HG03280 (cell line): ENCODE results near the gene CADPS.
"Not testable (repeated sequence)": the region's sequence is repeated elsewhere in the genome, so short reads cannot be mapped to it uniquely, and the experiment has no call there.

Experiments used
- ATAC-seq: cut with Tn5 transposase; IDR thresholded peaks from one replicate; pipeline ENCODE4 v1.9.1; 2021; ENCODE audit warnings: mild to moderate bottlenecking, moderate library complexity; ENCODE audit not compliant: unreplicated experiment

Gene CADPS

DNA sequence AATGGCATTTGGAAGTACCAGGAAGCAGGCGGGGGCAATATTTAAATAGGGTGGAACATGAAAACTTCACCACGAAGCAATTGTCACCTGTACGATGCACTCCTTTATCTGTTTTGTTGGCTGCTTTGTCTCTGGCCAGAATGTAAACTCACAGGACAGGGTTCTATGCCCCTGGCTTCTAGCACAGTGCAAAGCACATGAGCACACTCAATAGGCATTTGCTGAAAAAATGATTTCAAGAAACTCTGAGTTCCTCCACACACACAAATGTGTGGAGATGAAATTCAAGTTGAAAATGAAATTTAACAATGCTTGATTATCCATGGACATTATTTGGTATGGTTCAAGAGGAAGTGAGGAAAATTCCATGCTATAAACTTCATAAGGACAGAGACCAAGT, 272.2 kb downstream of the CADPS start:
- ATAC-seq = no peak

DNA sequence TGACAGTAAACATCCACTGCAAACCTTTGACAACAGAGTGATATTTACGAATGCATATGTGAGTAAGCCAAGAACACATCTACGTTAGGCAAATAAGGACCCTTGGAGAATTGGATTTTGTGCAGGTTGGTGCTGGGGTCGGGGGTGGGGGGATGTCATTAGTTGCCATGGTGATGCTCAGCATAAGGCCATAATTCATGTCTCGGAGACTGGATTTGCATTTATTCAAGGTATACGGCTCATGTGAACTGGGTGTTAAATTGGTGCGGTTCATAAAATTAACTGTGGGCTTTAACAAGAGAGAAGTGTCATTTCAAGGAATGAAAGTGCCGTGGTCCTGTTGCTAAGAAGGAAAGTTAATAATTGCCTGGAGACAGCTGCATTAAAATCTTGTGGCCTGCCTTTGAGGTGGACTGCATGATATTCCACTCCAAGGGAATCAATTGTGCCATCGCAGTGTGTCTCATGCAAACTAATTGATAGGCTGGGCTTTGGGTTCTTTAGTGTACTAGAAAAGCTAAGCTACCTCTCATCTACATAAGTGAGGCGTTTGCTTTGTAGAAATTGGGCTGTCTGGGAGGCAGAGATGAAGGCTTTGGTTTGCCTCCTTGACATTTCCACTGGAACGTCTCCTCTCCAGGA, 273.0 kb downstream of the CADPS start:
- ATAC-seq = no peak

DNA sequence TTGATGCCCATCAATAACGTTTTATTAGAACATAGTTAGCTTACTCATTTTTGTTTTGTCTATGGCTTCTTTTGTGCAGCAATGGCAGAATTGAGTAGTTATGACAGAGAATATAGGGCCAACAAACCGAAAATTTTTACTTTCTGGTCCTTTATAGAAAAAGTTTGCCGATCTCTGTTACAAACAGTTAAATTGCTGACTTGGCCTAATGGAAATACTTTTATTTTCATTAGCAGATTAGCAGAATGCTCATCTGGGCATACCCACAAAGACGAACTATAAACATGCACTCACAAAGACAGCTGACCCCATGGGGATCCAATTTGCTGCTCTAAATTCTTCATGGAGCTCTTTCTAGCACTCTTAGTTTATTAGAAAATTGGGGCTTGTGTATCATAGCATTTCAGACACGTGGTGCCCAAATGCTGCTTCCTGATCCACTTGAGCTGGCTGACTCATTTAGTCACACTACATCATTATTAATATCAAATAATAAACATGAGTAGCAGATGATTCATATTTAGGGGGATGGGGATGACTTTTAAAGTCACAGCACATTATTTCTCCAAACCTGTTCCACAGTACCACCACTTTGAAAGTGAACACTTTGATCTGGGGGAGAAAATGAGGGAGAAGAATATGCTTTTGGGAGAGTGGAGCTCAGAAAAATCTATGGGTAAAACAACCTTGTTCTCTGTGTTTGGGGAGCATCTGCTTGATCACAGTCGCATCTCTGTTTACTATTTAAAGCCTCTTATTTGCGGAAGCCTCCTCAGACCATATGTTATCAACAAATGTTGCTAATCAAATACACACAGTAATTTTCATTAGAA, 273.8 kb downstream of the CADPS start:
- ATAC-seq = no peak

DNA sequence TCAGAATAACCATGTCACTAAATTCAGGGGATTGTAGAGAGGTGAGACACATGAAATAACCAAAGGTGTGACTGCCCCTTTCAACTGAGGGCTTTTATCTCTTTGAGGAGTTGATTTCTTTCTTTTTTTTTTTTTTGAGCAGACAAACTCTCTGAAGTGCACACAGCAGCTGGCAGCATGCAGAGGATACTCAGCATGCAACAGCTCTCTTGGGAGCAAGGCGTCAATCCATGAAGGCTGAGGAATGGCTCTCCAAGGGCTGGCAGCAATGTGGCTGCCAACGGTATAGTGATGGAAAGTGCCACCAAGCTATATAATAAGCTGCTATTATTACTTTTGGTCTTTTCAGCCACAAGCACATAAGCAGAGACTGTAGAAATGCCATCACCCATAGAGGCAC, 275.2 kb downstream of the CADPS start:
- no peak for ATAC-seq

DNA sequence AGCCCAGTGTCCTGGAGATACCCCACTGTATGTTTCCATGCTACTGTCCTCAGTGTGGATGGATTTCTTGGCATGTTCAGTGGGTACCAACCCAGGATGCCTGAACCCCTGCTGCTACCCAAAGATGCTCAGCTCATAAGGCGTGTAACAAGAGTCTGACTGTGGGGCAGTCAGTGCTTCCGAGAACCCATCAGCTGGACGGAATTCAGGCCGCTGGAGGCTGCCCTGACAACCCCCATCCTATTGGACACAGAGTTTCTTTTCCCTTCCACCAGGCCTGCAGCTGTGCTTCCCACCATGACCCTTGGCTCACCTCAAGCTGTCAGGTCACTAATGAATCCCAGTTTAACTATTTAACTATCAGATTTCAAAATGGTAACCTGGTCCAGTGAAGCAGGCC, 277.7 kb downstream of the CADPS start:
- no peak for ATAC-seq

DNA sequence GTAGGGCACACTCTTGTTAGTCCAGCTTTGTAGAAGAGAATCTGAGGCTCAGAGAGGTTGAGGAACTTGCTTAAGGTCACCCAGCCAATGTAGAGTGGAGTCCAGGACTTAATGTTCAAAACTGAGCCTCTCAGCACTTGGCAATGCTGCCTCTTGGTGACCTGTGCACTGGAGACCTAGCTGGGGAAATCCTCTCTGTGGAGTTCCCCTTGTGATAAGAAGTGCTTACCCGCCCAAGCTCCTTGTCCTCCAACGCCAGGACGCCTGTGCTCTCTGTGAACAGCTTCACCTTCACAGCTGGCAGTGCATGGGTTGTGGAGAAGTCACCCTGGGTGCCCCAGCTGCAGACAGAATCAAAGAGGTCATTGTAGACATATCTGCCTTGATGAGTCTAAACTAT, 282.8 kb downstream of the CADPS start:
- no peak for ATAC-seq

DNA sequence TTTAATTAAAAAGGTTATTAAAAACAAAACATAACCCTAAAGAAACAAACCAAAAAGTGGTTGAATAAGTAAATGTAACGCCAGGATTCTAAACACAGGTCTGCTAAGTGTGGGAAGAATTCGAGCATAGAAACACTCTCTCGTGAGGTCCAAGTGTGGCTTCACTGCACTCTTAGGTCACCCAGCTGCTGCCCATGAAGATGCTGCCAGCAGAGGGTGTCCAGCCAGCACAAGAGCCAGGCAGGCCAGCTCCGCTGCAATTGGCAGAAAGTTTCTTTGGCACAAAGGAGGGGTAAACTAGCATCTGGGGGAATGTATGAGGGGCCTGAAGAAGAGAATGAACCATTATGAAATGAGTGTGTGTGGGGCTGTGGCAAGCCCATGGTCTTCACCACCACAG, 286.1 kb downstream of the CADPS start:
- ATAC-seq = no peak

DNA sequence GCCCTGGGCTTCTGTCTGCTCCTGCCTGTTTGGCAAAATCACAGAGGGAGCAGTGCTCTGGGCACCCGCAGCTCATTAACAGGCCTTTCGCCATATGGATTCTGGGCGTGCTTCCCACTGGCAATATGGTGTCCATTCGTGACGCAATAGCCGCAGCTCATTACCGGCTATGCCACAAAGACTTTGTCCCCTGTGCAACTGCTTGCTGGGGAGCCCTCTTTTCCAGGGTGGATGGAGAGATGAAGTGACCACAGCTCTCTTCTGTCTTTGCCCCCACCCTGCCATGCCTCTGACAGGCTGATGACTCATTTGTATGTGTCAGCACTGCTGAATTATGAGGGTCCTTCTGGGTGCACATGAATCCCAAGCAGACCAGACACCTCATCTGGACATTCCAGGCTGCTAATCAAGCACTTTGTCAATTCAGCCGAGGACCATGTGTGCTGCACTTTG, 287.6 kb downstream of the CADPS start:
- ATAC-seq = no peak

DNA sequence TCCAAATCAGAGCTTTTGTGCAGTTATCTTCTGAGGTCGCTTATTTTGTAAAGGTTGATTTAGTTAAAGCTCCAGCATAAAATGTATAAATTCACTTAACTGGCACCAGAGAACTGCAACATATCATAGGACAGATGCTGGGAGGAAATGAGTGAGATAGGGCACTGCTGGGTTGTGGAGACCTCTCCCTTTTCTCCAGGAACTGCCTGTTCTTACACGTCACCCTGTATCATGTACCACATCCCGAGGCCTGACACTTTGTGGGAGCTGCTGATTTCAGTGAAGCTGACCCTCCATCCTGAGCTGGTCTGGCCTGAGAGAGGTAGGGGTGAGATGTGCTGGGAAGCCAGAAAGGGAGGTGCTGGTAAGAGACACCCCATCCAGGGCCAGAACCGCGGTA, 288.0 kb downstream of the CADPS start:
- ATAC-seq = no peak

DNA sequence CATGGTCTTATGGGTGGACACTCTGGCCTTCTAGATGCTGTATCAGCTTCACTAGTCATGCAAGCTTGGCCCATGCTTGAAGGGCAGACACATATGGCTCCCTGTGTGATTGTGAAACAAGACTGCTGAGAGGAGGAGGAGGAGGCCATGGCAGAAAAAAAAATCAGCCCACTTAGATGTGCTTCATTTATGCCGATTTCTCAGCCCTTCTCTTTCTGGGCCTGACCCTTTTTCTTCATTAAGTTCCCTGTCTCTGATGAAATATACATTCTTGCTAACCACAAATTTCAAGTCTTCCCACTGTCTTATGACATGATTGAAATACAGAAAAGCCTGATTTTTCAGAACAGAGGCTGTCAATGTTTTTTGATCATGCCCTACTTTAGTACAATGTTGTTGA, 288.9 kb downstream of the CADPS start:
- no peak for ATAC-seq

DNA sequence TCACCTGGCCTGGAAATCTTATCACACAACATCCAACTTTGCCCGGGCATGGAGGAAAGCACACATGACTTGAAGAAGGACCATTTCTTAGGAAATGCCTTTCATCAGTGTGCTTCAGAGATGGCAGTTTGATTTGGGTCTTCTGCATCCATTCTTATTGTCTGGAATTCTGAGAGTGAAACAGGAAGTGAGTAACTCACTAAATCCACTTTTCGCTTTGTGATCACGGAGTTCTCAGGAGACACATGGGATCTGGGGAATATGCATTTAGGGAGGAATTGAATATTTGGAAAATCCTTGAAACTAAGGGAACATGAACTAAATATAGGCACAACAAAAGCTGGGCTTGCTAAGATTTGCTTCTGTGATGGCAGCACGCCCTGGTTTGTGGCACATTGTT, 289.4 kb downstream of the CADPS start:
- no peak for ATAC-seq

DNA sequence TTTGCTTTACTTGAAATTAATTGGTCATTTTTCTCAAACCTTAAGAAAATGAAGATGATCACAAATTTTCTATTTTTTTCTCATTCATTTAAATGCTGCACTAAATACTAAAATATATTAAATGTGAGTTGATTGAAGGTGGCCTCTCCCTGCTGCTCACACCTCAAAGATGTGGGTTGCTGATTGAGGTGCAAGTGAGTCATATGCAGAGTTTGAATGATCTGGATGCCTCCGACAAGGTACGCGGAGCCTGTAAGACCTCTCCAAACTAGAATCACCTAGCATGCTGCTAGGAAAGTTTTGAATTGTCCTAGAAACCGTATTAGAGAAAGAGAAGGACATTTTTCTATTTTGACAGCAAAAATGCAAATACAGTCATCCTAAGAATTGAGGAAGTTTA, 290.6 kb downstream of the CADPS start:
- no peak for ATAC-seq

DNA sequence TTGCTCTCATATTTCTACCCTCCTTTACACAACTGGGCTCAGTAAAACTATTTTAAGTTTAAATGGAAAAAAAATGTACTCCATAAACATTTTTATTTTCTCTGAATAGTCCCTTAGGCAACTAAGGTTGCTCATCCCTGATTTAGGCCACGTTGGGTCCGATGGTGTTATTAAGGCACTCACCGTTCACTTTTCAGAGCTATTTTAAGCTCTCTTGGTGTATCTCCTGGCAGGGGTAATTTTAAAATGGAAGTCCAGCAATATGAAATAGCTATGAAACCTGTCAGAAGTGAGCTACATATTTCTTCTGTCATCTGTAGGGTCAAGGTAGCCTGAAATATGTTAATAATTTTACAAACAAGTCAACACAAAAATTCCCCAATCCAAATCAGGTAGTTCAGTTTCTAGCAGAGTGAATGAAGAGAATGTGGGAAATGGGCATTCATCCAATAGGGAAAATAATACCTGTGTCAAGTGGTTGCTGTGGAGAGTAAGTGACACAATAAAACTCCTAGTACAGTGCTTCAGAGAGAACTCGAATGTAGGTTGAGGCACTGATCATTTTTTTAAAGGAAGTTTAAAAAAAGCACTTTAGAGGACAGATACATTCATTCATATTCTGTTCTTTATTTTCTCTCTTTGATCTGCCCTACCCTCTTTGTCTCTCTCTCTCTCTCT, 292.6 kb downstream of the CADPS start:
- no peak for ATAC-seq

DNA sequence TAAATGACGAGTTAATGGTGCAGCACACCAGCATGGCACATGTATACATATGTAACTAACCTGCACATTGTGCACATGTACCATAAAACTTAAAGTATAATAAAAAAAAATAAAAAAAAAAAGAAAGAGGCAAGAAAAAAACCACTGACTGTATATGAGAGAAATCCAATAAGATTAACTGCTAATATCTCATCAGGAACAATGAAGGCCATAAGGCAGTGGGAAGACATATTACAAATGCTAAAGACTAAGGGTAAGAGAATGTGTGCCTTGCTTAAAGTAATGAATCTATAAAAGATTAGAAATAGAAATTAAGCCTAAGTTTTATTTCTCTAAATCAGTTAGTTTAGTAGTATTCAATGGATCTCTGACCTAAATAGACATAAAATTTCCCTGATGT, 294.7 kb downstream of the CADPS start:
- not testable (repeated sequence) for ATAC-seq

DNA sequence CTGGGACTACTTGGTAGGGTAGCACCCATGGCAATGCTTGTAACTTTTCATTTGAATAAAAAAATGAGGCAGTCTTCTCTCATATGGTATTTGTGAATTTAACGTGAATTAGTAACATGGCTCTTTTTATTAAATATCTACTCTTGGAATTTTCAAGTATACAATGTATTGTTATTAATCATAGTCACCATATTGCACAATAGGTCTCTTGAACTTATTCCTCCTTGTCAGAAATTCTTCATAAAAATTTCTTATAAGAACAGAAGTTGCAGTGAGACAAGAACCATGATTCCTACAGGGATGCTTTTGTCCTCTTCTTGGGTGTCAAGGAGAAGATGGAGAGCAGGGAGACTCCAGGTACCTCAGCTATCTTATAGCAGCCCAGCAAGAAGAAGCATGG, 298.1 kb downstream of the CADPS start:
- no peak for ATAC-seq

DNA sequence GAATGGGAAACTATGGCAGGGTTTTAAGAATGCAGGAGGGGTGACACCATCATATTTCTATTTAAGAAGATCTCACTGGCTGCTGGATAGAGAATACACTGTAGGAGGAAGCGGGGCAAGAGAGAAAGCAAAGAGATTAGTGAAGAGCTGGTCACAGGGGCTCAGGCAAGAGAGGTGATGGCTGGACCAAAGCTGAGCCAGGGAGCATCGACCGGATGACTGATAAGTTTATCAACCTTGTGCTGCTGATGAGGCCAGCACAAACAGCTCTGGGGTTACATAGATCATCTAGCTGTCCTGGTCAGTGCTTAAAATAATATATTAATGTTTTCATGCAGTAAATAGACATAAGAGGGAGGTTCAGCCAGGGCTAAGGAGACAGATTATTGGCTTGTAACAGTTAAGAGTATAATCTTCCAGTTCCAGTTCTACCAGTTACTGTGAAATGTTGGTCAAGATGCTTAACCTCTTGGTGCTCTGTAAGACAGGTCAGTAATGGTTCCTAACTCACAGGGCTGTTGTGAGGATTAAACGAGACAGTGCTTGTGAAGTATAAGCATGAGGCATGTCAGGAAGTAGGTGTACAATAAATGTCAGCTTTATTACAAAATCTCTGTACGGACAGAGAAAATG, 300.8 kb downstream of the CADPS start:
- no peak for ATAC-seq

DNA sequence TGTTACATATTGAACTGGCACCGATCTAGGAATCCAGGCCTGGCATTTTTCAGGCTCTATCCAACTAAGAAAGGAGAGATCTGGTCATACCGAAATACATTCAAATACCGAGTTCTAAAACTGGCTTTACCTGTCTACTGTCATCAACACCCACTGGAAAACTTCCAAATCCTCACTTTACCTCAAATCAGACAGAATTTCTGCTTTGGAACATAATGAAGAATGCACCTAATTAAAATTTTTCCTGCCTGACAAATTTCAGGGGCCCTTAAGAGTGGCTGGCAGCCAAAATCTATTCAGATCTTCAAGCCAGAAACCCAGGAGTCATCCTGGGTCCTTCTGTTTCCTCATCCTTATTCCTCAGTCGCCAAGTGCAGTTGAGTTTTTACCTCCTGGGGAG, 303.3 kb downstream of the CADPS start:
- ATAC-seq = no peak

DNA sequence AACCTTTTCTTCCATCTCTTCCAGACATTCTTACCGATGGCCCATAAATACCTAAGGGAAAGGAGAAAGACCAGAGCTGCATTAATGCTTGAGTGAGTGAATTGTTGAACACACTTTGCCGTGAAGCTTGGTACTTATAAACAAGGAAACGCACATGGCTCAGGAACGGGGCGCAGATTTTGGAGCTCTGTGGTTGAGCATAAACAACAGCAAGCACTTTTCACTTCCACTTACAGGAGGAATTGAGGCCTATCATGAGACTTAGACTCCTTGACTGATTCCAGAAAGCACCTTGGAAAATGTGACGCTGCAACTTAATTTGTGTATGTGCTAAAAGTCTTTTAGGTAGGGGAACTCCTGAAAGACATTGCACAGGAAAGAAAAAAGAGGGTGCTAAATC, 304.3 kb downstream of the CADPS start:
- ATAC-seq = no peak

DNA sequence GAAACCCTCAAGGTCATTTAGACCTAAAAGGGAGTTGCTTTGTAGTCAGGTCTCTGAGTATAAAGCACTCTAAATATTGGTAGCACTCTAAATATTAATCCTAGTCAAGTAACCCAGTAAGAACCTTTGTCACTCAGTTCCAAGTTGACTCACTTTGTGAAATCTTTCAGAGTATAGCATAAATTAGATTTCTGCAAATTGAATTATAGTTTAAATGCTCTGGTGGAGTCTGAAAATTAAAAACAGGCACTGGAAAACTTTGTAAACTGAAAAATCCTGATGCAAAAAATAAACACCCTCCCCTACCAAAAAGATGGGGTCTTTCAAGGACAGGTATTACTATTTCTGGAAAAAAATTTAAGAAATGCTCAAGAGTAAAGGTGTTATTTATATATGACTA, 305.6 kb downstream of the CADPS start:
- no peak for ATAC-seq

DNA sequence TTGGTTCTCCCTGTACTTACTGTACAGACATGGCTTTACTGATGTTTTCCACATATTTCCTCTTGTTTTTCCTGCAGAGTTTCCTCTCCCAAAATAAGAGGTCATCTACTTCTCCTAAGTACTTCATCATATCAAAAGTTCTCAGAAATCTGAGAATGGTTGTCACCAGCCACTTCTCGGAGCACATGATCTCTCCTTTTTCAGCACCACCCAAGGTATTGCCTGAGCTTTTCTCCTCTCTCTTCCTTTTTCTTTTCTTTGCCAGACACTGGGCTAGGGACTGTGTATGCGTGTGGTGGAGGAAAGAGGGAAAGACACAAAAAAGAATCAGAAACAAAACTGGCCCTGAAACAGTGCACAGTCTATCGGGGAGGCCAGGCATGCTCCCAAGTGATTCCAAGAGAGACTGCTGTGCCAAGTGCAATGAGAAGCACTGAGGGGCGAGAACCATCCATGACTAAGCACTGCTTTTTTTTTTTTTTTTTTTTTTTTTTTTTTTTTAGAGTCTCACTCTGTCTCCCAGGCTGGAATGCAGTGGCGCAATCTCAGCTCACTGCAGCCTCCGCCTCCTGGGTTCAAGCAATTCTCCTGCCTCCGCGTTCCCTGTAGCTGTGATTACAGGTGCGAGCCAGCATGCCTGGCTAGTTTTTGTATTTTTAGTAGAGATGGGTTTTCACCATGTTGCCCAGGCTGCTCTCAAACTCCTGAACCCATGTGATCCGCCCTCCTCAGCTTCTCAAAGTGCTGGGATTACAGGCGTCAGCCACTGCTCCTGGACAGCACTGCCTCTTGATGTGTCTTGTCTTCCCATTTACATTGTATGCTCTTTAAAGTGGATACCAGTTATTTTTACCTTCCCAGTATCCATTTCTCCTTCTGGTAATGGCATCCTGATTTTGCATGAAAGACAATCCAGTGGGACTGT, 307.9 kb downstream of the CADPS start:
- ATAC-seq = no peak
